Tibial artery (tissue), 4 donors: ENCODE measurements around the gene CACNA1C.
A peak's percentile ranks its signal among the peaks of the same experiment; 100 is the strongest.

ENCODE experiments used
- DNase-seq, 2 donors: peaks; one replicate each; pipeline ENCODE4 v3.0.0-alpha.2; 2019
- H3K27ac ChIP-seq, 2 donors: fragments of 200-600 bp; sonication (generic) in 1 of 2; 1 replicate in 1 of 2; 2 replicates in 1 of 2; pipeline ENCODE4 v1.5.1; 2018 to 2019; ENCODE audit warnings: mild to moderate bottlenecking in 1 of 2
- H3K27me3 ChIP-seq, 2 donors: fragments of 200-600 bp; sonication (generic) in 1 of 2; one replicate each; pipeline versions ENCODE4 v1.5.1 to v1.6.0; 2016 to 2019
- H3K36me3 ChIP-seq, 3 donors: fragments of 200-600 bp; sonication (generic) in 2 of 3; one replicate each; pipeline ENCODE4 v1.5.1; 2016 to 2019; ENCODE audit warnings: mild to moderate bottlenecking in 2 of 3
- H3K4me1 ChIP-seq, 4 donors: fragments of 200-600 bp; sonication (generic) in 2 of 4; 1 replicate in 3 of 4; 2 replicates in 1 of 4; pipeline ENCODE4 v1.5.1; 2016 to 2019
- H3K4me3 ChIP-seq, 2 donors: fragments of 200-600 bp; sonication (generic) in 1 of 2; 1 replicate in 1 of 2; 2 replicates in 1 of 2; pipeline ENCODE4 v1.5.1; 2018 to 2019; ENCODE audit warnings: mild to moderate bottlenecking in 2 of 2
- H3K9me3 ChIP-seq, 3 donors: fragments of 200-600 bp; sonication (generic) in 1 of 3; one replicate each; pipeline ENCODE4 v1.5.1; 2016 to 2019
- CTCF ChIP-seq, 2 experiments: fragments of 200-600 bp in 1 of 2; fragments of 450-650 bp in 1 of 2; IDR thresholded peaks; one replicate each; pipeline ENCODE4 v1.5.1; 2017 to 2019; ENCODE audit warnings: antibody characterized with exemption in 2 of 2, mild to moderate bottlenecking in 1 of 2, moderate library complexity in 1 of 2
- intact Hi-C: fragments of 100-400 bp; cut with DNase I; formaldehyde crosslinking; loops from one replicate; pipeline ENCODE4 v1.15.0; 2023; ENCODE audit warnings: low total_unique reads

The CACNA1C gene

DNA sequence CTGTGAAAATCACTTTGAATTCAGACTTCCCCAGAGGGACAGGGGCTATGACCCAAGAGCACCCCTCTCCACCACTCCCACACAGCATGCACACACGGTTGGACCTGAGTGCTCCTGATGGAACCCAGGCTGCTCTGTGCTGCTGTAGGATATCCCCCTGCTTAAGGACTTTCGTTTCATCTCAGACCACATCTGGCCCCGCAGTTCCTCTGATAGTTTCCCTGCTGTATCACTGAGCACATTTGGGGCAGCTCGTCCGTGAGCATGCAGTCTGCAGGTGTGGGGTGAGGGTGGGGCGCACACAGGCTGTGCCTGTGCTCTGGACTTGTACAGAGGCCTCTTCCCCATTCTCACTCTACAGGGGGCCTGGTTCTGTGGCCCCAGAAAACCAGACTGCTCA, 396.8 kb downstream of the CACNA1C start:
- intact Hi-C loops, result no loop called here

DNA sequence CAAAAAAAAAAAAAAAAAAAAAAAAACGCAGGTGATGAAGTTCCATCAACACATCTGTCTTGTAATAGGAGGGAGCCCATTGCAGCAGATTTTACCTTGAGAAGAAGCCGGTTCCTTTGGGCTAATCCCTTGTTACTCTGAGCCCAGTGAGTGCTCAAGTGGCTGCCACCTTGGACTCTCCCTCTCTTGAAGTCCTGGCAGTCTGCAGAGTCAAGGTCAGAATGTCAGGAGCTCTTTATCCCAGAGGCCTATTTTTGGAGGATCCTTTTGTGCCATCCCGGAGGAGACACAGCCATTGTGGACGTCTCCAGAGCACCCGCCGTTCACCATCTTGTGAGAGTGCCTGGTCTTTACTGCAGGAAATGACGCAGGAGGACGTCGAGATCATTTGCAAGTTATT, 397.8 kb downstream of the CACNA1C start:
- no peak overlapping the region for H3K27ac ChIP-seq
- peaks cover 0 to 29% (median 8%) of the 10 kb centered on the region in 4 donors for H3K4me1 ChIP-seq
- no peaks in the 10 kb centered on the region for H3K27me3 ChIP-seq

More for the DNA sequence above, 396.8 kb downstream of the CACNA1C start:
- Histone ChIP-seq H3K36me3 (peaks cover 0 to 17% (median 6%) of the 10 kb centered on the region in 3 donors), H3K4me3 (no peak overlapping the region), H3K27ac (no peak overlapping the region), H3K27me3 (no peaks in the 10 kb centered on the region), H3K9me3 (no peaks in the 10 kb centered on the region), H3K4me1 (peaks cover 0 to 29% (median 8%) of the 10 kb centered on the region in 4 donors)
- no peak for DNase-seq
- TF ChIP-seq CTCF (IDR thresholded peaks at IDR 0.05), result no peak

GRCh38 chr12:2451025-2451424, 398.2 kb downstream of the CACNA1C start:
- TF ChIP-seq CTCF (IDR thresholded peaks at IDR 0.05), result no peak
- intact Hi-C loops, result no loop called here
- Histone ChIP-seq H3K27me3 (no peaks in the 10 kb centered on the region), H3K9me3 (no peaks in the 10 kb centered on the region), H3K4me1 (peaks cover 0 to 29% (median 8%) of the 10 kb centered on the region in 4 donors), H3K4me3 (no peak overlapping the region), H3K27ac (peak overlapping the region in 1 of 2 donors; percentile 15), H3K36me3 (peaks cover 0 to 19% (median 9%) of the 10 kb centered on the region in 3 donors)
- no peak for DNase-seq

More for the DNA sequence above, 397.8 kb downstream of the CACNA1C start:
- Histone ChIP-seq H3K36me3 (peaks cover 0 to 19% (median 8%) of the 10 kb centered on the region in 3 donors), H3K4me3 (no peak overlapping the region), H3K9me3 (no peaks in the 10 kb centered on the region)
- no peak for TF ChIP-seq CTCF (IDR thresholded peaks at IDR 0.05)
- intact Hi-C loops, result no loop called here
- no peak for DNase-seq

- TF ChIP-seq CTCF (IDR thresholded peaks at IDR 0.05), result no peak
- H3K36me3 ChIP-seq, result peaks cover 0 to 19% (median 9%) of the 10 kb centered on the region in 3 donors
- DNase-seq, result no peak
- intact Hi-C loops, result no loop called here
- H3K4me1 ChIP-seq, result peaks cover 0 to 29% (median 8%) of the 10 kb centered on the region in 4 donors
- H3K9me3 ChIP-seq, result no peaks in the 10 kb centered on the region
- H3K27me3 ChIP-seq, result no peaks in the 10 kb centered on the region
- H3K4me3 ChIP-seq, result no peak overlapping the region
- H3K27ac ChIP-seq, result peak overlapping the region; percentile 15 to 25
These were observed 398.7 kb downstream of the CACNA1C start for GRCh38 chr12:2451497-2451896.

DNA sequence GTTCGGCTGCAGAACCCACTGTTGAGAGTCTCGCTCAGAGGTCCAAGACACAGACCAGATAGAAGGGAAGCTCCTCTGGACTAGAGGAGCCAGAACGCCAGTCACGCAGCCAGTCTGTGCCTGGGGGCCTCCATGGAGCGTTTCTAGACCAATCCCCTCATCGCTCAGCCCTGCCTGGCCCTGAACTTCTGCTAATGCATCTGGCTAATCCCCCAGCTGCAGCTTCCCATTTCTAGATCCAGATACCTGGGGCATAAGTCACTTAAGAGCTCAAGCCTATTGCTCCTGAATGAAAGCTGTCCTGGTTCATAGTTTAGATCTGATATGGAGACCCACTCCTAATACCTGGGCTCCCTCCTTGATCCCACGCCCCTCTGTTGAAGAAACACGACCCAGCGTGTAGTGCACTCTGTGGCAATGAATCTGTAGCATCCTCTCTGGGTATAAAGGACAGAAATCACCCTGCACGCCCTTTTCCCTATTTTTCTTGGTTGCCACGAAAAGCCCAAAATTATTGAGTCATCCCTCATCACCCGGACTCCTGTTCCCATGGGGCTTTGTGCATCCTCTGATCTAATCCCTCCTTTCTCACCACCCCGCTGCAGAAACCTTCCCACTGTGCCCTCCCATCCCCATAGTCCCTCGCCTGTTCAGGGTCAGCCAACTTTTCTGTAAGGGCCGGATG, 400.4 kb downstream of the CACNA1C start:
- Histone ChIP-seq H3K27ac (no peak overlapping the region), H3K4me1 (peaks cover 0 to 29% (median 8%) of the 10 kb centered on the region in 4 donors), H3K27me3 (no peaks in the 10 kb centered on the region), H3K9me3 (no peaks in the 10 kb centered on the region), H3K4me3 (no peak overlapping the region), H3K36me3 (peaks cover 0 to 31% (median 22%) of the 10 kb centered on the region in 3 donors)
- intact Hi-C loops, result no loop called here
- no peak for TF ChIP-seq CTCF (IDR thresholded peaks at IDR 0.05)
- DNase-seq, result no peak
